Activated CD4-positive, alpha-beta T cell treated with anti-CD3 and anti-CD28 coated beads for 36 hours (primary cell): ENCODE results near the gene C8G. TPM values are rescaled to one million over a fixed set of nuclear protein-coding genes. Genes with fewer than 3 reads are reported as not detected.

ENCODE experiments used
- ATAC-seq: fragments of 200-7000 bp; cut with Tn5 transposase; one replicate; pipeline ENCODE4 v1.10.0; 2021; ENCODE audit warnings: mild to moderate bottlenecking, moderate library complexity
- CTCF ChIA-PET: fragments of 350-600 bp; sonication (Branson Sonifier 250); formaldehyde crosslinking; loops from one replicate; lab custom pipeline; 2021; ENCODE audit warnings: antibody characterized with exemption; lab: Charles Lee
- POLR2A ChIA-PET: fragments of 350-600 bp; sonication (Branson Sonifier 250); formaldehyde crosslinking; loops from one replicate; lab custom pipeline; 2021; ENCODE audit warnings: antibody characterized with exemption, inconsistent platforms; lab: Charles Lee
- DNase-seq: peaks from one replicate; pipeline ENCODE4 v3.0.0-alpha.2; 2020
- H3K27ac Mint-ChIP-seq: one replicate; pipeline ENCODE4 v1.8.0; 2021; ENCODE audit warnings: mixed read lengths
- H3K27me3 Mint-ChIP-seq: one replicate; pipeline ENCODE4 v1.8.0; 2021; ENCODE audit warnings: mixed read lengths
- H3K36me3 Mint-ChIP-seq: one replicate; pipeline ENCODE4 v1.8.0; 2021; ENCODE audit warnings: low read depth, mixed read lengths
- H3K4me1 Mint-ChIP-seq: one replicate; pipeline ENCODE4 v1.8.0; 2021; ENCODE audit warnings: mixed read lengths
- H3K4me3 Mint-ChIP-seq: one replicate; pipeline ENCODE4 v1.8.0; 2021; ENCODE audit warnings: mild to moderate bottlenecking, moderate library complexity, mixed read lengths
- H3K9me3 Mint-ChIP-seq: one replicate; pipeline ENCODE4 v1.8.0; 2021; ENCODE audit warnings: low read depth, mixed read lengths
- intact Hi-C, 2 experiments: fragments of 100-400 bp; cut with DNase I in 1 of 2; cut with micrococcal nuclease in 1 of 2; formaldehyde crosslinking; loops; one replicate each; pipeline versions ENCODE4 v1.14.2 to v1.15.1; 2022 to 2024; cut with DNase I, micrococcal nuclease
- total RNA-seq, 2 experiments: library from RNA; stranded (reverse); gene quantifications; one replicate each; pipeline ENCODE4 v1.2.3, GENCODE V29; 2021

Gene C8G
- total RNA-seq, 2 experiments from 2014 or later: 0.77 TPM; not detected in 1

GRCh38 chr9:136980669-136981478 is 35.8 kb downstream of the C8G start:
- DNase-seq (no peak), ATAC-seq (no peak)
- ChIA-PET CTCF (interaction anchor here (0.6 kb wide), 1 partner anchor 567 kb away, joined by 3 read pairs; no protein-coding TSS in a partner anchor), POLR2A (no interaction called here)
- H3K4me3 Mint-ChIP-seq: no peak overlapping the region
- H3K27me3 Mint-ChIP-seq: peaks cover 5% of the 10 kb centered on the region
- no peak overlapping the region for H3K27ac Mint-ChIP-seq
- no peaks in the 10 kb centered on the region for H3K9me3 Mint-ChIP-seq
- H3K4me1 Mint-ChIP-seq: peaks cover 5% of the 10 kb centered on the region
- intact Hi-C loops: no loop called here
- H3K36me3 Mint-ChIP-seq: no peaks in the 10 kb centered on the region

GRCh38 chr9:136981588-136982231 is 36.7 kb downstream of the C8G start:
- no peak overlapping the region for H3K27ac Mint-ChIP-seq
- peaks cover 10% of the 10 kb centered on the region for H3K27me3 Mint-ChIP-seq
- no peak overlapping the region for H3K4me3 Mint-ChIP-seq
- ChIA-PET POLR2A (no interaction called here), CTCF (interaction anchor here (1.2 kb wide), 1 partner anchor 48 kb away, joined by 3 read pairs; no protein-coding TSS in a partner anchor)
- H3K36me3 Mint-ChIP-seq: no peaks in the 10 kb centered on the region
- ATAC-seq (no peak), DNase-seq (no peak)
- H3K9me3 Mint-ChIP-seq: no peaks in the 10 kb centered on the region
- intact Hi-C loops: no loop called here
- no peaks in the 10 kb centered on the region for H3K4me1 Mint-ChIP-seq

GRCh38 chr9:136982232-136983051 is 37.4 kb downstream of the C8G start, which contains the start of gene LCNL1:
LCNL1 (plus strand) TSS chr9:136982993; CDS start chr9:136983587, 594 bp downstream.
- H3K27me3 Mint-ChIP-seq: peaks cover 10% of the 10 kb centered on the region
- ATAC-seq: no peak
- no peaks in the 10 kb centered on the region for H3K4me1 Mint-ChIP-seq
- ChIA-PET POLR2A (no interaction called here), CTCF (interaction anchor here (0.5 to 1.2 kb wide), 3 partner anchors 47 to 194 kb away, joined by 3 read pairs; no protein-coding TSS in a partner anchor)
- no peak within 1 kb of the TSS for H3K27ac Mint-ChIP-seq
- no peak within 1 kb of the TSS for H3K4me3 Mint-ChIP-seq
- H3K36me3 Mint-ChIP-seq: no peaks in the 10 kb centered on the region
- DNase-seq: no peak
- H3K9me3 Mint-ChIP-seq: no peaks in the 10 kb centered on the region
- intact Hi-C loops: no loop called here

- Mint-ChIP-seq H3K9me3 (no peaks in the 10 kb centered on the region), H3K36me3 (no peaks in the 10 kb centered on the region), H3K4me3 (no peak overlapping the region), H3K4me1 (no peaks in the 10 kb centered on the region), H3K27ac (no peak overlapping the region), H3K27me3 (peaks cover 13% of the 10 kb centered on the region)
- POLR2A ChIA-PET: no interaction called here
- no peak for ATAC-seq
- CTCF ChIA-PET: no interaction called here
- intact Hi-C loops: no loop called here
- no peak for DNase-seq
Observed at GRCh38 chr9:136983167-136983566, 38.1 kb downstream of the C8G start.

- Mint-ChIP-seq H3K36me3 (no peaks in the 10 kb centered on the region), H3K27me3 (peaks cover 13% of the 10 kb centered on the region), H3K4me1 (no peaks in the 10 kb centered on the region), H3K4me3 (no peak overlapping the region), H3K27ac (no peak overlapping the region), H3K9me3 (no peaks in the 10 kb centered on the region)
- intact Hi-C loops: no loop called here
- ATAC-seq (no peak), DNase-seq (no peak)
- POLR2A ChIA-PET: no interaction called here
- CTCF ChIA-PET: no interaction called here
Observed at GRCh38 chr9:136983656-136984314, 38.7 kb downstream of the C8G start.

GRCh38 chr9:136984464-136985026 is 39.5 kb downstream of the C8G start:
- Mint-ChIP-seq H3K27ac (no peak overlapping the region), H3K27me3 (peaks cover 13% of the 10 kb centered on the region), H3K4me3 (no peak overlapping the region), H3K9me3 (no peaks in the 10 kb centered on the region), H3K4me1 (no peaks in the 10 kb centered on the region), H3K36me3 (no peaks in the 10 kb centered on the region)
- ChIA-PET CTCF (interaction anchor here (1.0 kb wide), 1 partner anchor 11 kb away, joined by 3 read pairs; the partner anchor contains the start of gene CLIC3), POLR2A (interaction anchor here (0.6 kb wide), 1 partner anchor 216 kb away, joined by 3 read pairs; the partner anchor contains the start of gene TPRN)
- ATAC-seq: no peak
- DNase-seq: no peak
- intact Hi-C loops: no loop called here

- no peaks in the 10 kb centered on the region for H3K9me3 Mint-ChIP-seq
- CTCF ChIA-PET: interaction anchor here (1.0 kb wide), 1 partner anchor 11 kb away, joined by 3 read pairs; the partner anchor contains the start of gene CLIC3
- peaks cover 13% of the 10 kb centered on the region for H3K27me3 Mint-ChIP-seq
- no peaks in the 10 kb centered on the region for H3K4me1 Mint-ChIP-seq
- ATAC-seq: peak; percentile 11
- H3K36me3 Mint-ChIP-seq: no peaks in the 10 kb centered on the region
- intact Hi-C loops: no loop called here
- DNase-seq: no peak
- no peak overlapping the region for H3K4me3 Mint-ChIP-seq
- H3K27ac Mint-ChIP-seq: no peak overlapping the region
- POLR2A ChIA-PET: interaction anchor here (0.6 kb wide), 1 partner anchor 216 kb away, joined by 3 read pairs; the partner anchor contains the start of gene TPRN
Observed at GRCh38 chr9:136985027-136985602, 40.1 kb downstream of the C8G start.

GRCh38 chr9:136985853-136986252 is 40.8 kb downstream of the C8G start:
- Mint-ChIP-seq H3K4me3 (no peak overlapping the region), H3K36me3 (no peaks in the 10 kb centered on the region), H3K27me3 (peaks cover 13% of the 10 kb centered on the region), H3K4me1 (no peaks in the 10 kb centered on the region), H3K27ac (no peak overlapping the region), H3K9me3 (no peaks in the 10 kb centered on the region)
- POLR2A ChIA-PET: no interaction called here
- CTCF ChIA-PET: no interaction called here
- DNase-seq: no peak
- intact Hi-C loops: no loop called here
- no peak for ATAC-seq

- H3K36me3 Mint-ChIP-seq: peaks cover 7% of the 10 kb centered on the region
Observed at GRCh38 chr9:136988872-136989271, 43.8 kb downstream of the C8G start.

More at GRCh38 chr9:136988872-136989271, 43.8 kb downstream of the C8G start:
- Mint-ChIP-seq H3K9me3 (no peaks in the 10 kb centered on the region), H3K4me1 (peaks cover 11% of the 10 kb centered on the region), H3K4me3 (no peak overlapping the region), H3K27me3 (peaks cover 10% of the 10 kb centered on the region), H3K27ac (no peak overlapping the region)
- ChIA-PET CTCF (interaction anchor here (1.1 kb wide), 1 partner anchor 173 kb away, joined by 3 read pairs; no protein-coding TSS in a partner anchor), POLR2A (no interaction called here)
- intact Hi-C loops: no loop called here
- ATAC-seq (no peak), DNase-seq (no peak)
